Prostate gland (tissue), 2 donors: Measurements from ENCODE around the gene SENP8.

Experiments
- CTCF ChIP-seq, 4 experiments: fragments of 200-600 bp in 2 of 4; fragments of 450-650 bp in 2 of 4; sonication (generic) in 2 of 4; IDR thresholded peaks; 1 replicate in 3 of 4; 2 replicates in 1 of 4; pipeline ENCODE4 v1.5.1; 2016 to 2019; ENCODE audit warnings: antibody characterized with exemption in 4 of 4, mild to moderate bottlenecking in 2 of 4, moderate library complexity in 2 of 4
- POLR2A ChIP-seq: fragments of 450-650 bp; IDR thresholded peaks from one replicate; pipeline ENCODE4 v1.6.1; 2016; ENCODE audit warnings: antibody characterized with exemption, mild to moderate bottlenecking
- POLR2AphosphoS5 ChIP-seq: sonication (generic); formaldehyde crosslinking; IDR thresholded peaks from one replicate; pipeline ENCODE4 v1.6.1; 2017; ENCODE audit warnings: antibody characterized with exemption

- TF ChIP-seq CTCF (IDR thresholded peaks at IDR 0.05) (no peak), POLR2A (no peak), POLR2AphosphoS5 (no peak)
These were observed 36.1 kb downstream of the SENP8 start for GRCh38 chr15:72154316-72154715.
